HepG2 (cell line): ENCODE measurements around the gene PCED1B. TPM values are rescaled to one million over a fixed set of nuclear protein-coding genes. Genes with fewer than 3 reads are reported as not detected.

Experiments
- ATAC-seq: fragments of 200-7000 bp; cut with Tn5 transposase; 3 replicates; pipeline ENCODE4 v1.9.1; 2020; ENCODE audit warnings: mild to moderate bottlenecking, moderate library complexity
- BruUV-seq: library from RNA; stranded (reverse); fragments of 400-500 nt; replicated peaks from 2 replicates; lab custom pipeline; 2021; lab: Mats Ljungman, UMichigan
- CTCF ChIA-PET: fragments of 300-600 bp; formaldehyde crosslinking; extraction: SDS; loops from one replicate; lab custom pipeline; 2021; ENCODE audit warnings: low total read pairs, inconsistent platforms, low intra/inter-chr PET ratio; lab: Yijun Ruan, JAX
- POLR2A ChIA-PET: fragments of 350-600 bp; sonication (Branson Sonifier 250); formaldehyde crosslinking; loops from one replicate; lab custom pipeline; 2020; ENCODE audit warnings: antibody characterized with exemption, inconsistent platforms; lab: Yijun Ruan, JAX
- DNase-seq: peaks from one replicate; pipeline ENCODE4 v3.0.0-alpha.2; 2015; ENCODE audit warnings: low spot score
- FAIRE-seq: peaks from 3 replicates; lab custom pipeline; 2011; peaks lifted over from hg19 to GRCh38; lab: Jason Lieb, UNC
- H2AFZ ChIP-seq: one replicate; pipeline ENCODE4 v1.6.1; 2011; ENCODE audit warnings: low read length, inconsistent platforms
- H3K27ac ChIP-seq: fragments of 300-600 bp; 3 replicates; pipeline ENCODE4 v1.8.0; 2011; ENCODE audit warnings: mixed run types, mild to moderate bottlenecking, mixed read lengths, low read length, inconsistent platforms; ENCODE audit not compliant: insufficient read depth; ENCODE audit errors: extremely low read length
- H3K27me3 ChIP-seq, 2 experiments: fragments of 200-600 bp in 1 of 2; 2 replicates in 1 of 2; 3 replicates in 1 of 2; pipeline versions ENCODE4 v1.6.0 to v1.8.0; 2011; ENCODE audit warnings: low read length in 2 of 2, mild to moderate bottlenecking in 2 of 2, moderate library complexity in 2 of 2, inconsistent platforms in 1 of 2; ENCODE audit not compliant: insufficient read depth in 2 of 2, control insufficient read depth in 1 of 2
- H3K36me3 ChIP-seq, 2 experiments: fragments of 200-600 bp in 1 of 2; replicated peaks in 1 of 2; 2 replicates in 1 of 2; 3 replicates in 1 of 2; pipeline versions ENCODE4 v1.5.1 to v1.8.0; 2011; ENCODE audit warnings: low read length in 2 of 2, inconsistent platforms in 1 of 2; ENCODE audit not compliant: insufficient read depth in 2 of 2, control insufficient read depth in 1 of 2
- H3K4me1 ChIP-seq: 2 replicates; pipeline ENCODE4 v1.5.1; 2012; ENCODE audit warnings: low read length, inconsistent platforms; ENCODE audit not compliant: insufficient read depth
- H3K4me2 ChIP-seq: 2 replicates; pipeline ENCODE4 v1.6.0; 2011; ENCODE audit warnings: low read depth, low read length, inconsistent platforms
- H3K4me3 ChIP-seq, 3 experiments: fragments of 200-600 bp in 1 of 3; sonication (generic), shearing (Covaris generic) in 1 of 3; replicated peaks in 1 of 3; 2 replicates each; pipeline ENCODE4 v1.5.1; 2011 to 2016; ENCODE audit warnings: low read length in 3 of 3, inconsistent platforms in 2 of 3, low read depth in 2 of 3, mild to moderate bottlenecking in 2 of 3, control low read depth in 1 of 3, mixed read lengths in 1 of 3; ENCODE audit not compliant: insufficient read depth in 1 of 3
- H3K79me2 ChIP-seq: one replicate; pipeline ENCODE4 v1.6.1; 2011; ENCODE audit warnings: low read length, inconsistent platforms; ENCODE audit not compliant: insufficient read depth
- H3K9ac ChIP-seq: 2 replicates; pipeline ENCODE4 v1.6.0; 2011; ENCODE audit warnings: mild to moderate bottlenecking, low read depth, low read length, inconsistent platforms; ENCODE audit not compliant: insufficient read depth
- H3K9me3 ChIP-seq: 2 replicates; pipeline ENCODE4 v1.5.1; 2012; ENCODE audit warnings: mild to moderate bottlenecking, low read length
- H4K20me1 ChIP-seq: 2 replicates; pipeline ENCODE4 v1.6.0; 2011; ENCODE audit warnings: inconsistent platforms, mild to moderate bottlenecking, low read length, moderate library complexity; ENCODE audit not compliant: insufficient read depth
- CHD2 ChIP-seq: IDR thresholded peaks from 2 replicates; pipeline ENCODE4 v1.6.1; 2011; ENCODE audit warnings: low read depth, low read length, improper control_type of control experiment
- CTCF ChIP-seq: sonication (generic); formaldehyde crosslinking; IDR thresholded peaks from 2 replicates; pipeline ENCODE4 v1.5.0; 2020; ENCODE audit warnings: mild to moderate bottlenecking, missing genetic modification reagents, moderate library complexity
- GPBP1L1 ChIP-seq: sonication (generic); formaldehyde crosslinking; IDR thresholded peaks from 2 replicates; pipeline ENCODE4 v1.5.0; 2020; ENCODE audit warnings: mild to moderate bottlenecking, missing genetic modification reagents
- GPN1 ChIP-seq: sonication (generic); formaldehyde crosslinking; IDR thresholded peaks from 2 replicates; pipeline ENCODE4 v1.5.1; 2020; ENCODE audit warnings: missing genetic modification reagents, borderline replicate concordance
- HNRNPLL ChIP-seq: fragments of 200-400 bp; formaldehyde crosslinking; IDR thresholded peaks from 2 replicates; pipeline ENCODE4 v1.6.1; 2017; ENCODE audit warnings: mild to moderate bottlenecking, low read depth, low read length; ENCODE audit not compliant: poor library complexity, severe bottlenecking
- KDM6A ChIP-seq: IDR thresholded peaks from 2 replicates; pipeline ENCODE4 v1.6.1; 2016; ENCODE audit warnings: low read depth
- MAFG ChIP-seq: sonication (generic); formaldehyde crosslinking; IDR thresholded peaks from 2 replicates; pipeline ENCODE4 v1.5.1; 2020; ENCODE audit warnings: mild to moderate bottlenecking, missing genetic modification reagents
- MAFK ChIP-seq, 2 experiments: IDR thresholded peaks in 1 of 2; conservative IDR thresholded peaks in 1 of 2; 2 replicates each; pipeline ENCODE4 v1.6.1; 2011; ENCODE audit warnings: improper control_type of control experiment in 2 of 2, low read length in 2 of 2
- MLLT10 ChIP-seq: sonication (generic); formaldehyde crosslinking; IDR thresholded peaks from 2 replicates; pipeline ENCODE4 v1.4.0; 2020; ENCODE audit warnings: missing genetic modification reagents
- SP4 ChIP-seq: sonication (generic); formaldehyde crosslinking; IDR thresholded peaks from 2 replicates; pipeline ENCODE4 v1.8.1; 2023; ENCODE audit warnings: mild to moderate bottlenecking, missing genetic modification reagents
- ZFP90 ChIP-seq: sonication (generic); formaldehyde crosslinking; IDR thresholded peaks from 2 replicates; pipeline ENCODE4 v1.8.0; 2022; ENCODE audit warnings: missing genetic modification reagents, mild to moderate bottlenecking, inconsistent platforms, borderline replicate concordance
- ZNF225 ChIP-seq: sonication (generic); formaldehyde crosslinking; IDR thresholded peaks from 2 replicates; pipeline ENCODE4 v1.4.0; 2020; ENCODE audit warnings: mild to moderate bottlenecking, missing genetic modification reagents
- ZNF468 ChIP-seq: sonication (generic); formaldehyde crosslinking; IDR thresholded peaks from 2 replicates; pipeline ENCODE4 v1.8.0; 2022; ENCODE audit warnings: mild to moderate bottlenecking, moderate library complexity, missing genetic modification reagents
- ZNF615 ChIP-seq: sonication (generic); formaldehyde crosslinking; IDR thresholded peaks from 2 replicates; pipeline ENCODE4 v1.5.0; 2020; ENCODE audit warnings: mild to moderate bottlenecking, missing genetic modification reagents, borderline replicate concordance
- ZNF746 ChIP-seq: sonication (generic); formaldehyde crosslinking; IDR thresholded peaks from 2 replicates; pipeline ENCODE4 v1.8.0; 2022; ENCODE audit warnings: mild to moderate bottlenecking, missing genetic modification reagents
- WGBS: methylation state at CpG from one replicate; pipeline ENCODE4 v1.1.6; 2017; ENCODE audit warnings: low lambda C conversion rate; 5-methylcytosine and 5-hydroxymethylcytosine counted together
- in situ Hi-C: cut with HindIII; loops from 2 replicates; pipeline ENCODE4 v1.10.0; 2017; ENCODE audit warnings: low pct_unique_long_range_greater_than_20kb; ENCODE audit not compliant: extremely low pct_ligation_motif_present
- intact Hi-C: fragments of 100-400 bp; cut with micrococcal nuclease; formaldehyde crosslinking; loops from one replicate; pipeline ENCODE4 v1.10.0; 2022; ENCODE audit not compliant: unreplicated experiment
- polyA plus RNA-seq, 8 experiments: library from polyadenylated mRNA; depleted of rRNA in 3 of 8; stranded (reverse) in 7 of 8; unstranded in 1 of 8; fragments of >200 nt; fragmentation: Illumina TruSeq in 4 of 8; extraction: Trizol in 4 of 8; gene quantifications; 2 replicates each; pipeline versions ENCODE4 v1.2.1 to v1.2.3, GENCODE V29; 2011 to 2016; ENCODE audit warnings: low read depth in 4 of 8, missing spikeins in 1 of 8, mixed read lengths in 1 of 8; ENCODE audit not compliant: insufficient read depth in 1 of 8
- total RNA-seq, 5 experiments: library from RNA; depleted of rRNA; stranded (reverse); fragments of >200 nt; fragmentation: Illumina TruSeq; extraction: Trizol; gene quantifications; 2 replicates each; pipeline ENCODE4 v1.2.3, GENCODE V29; 2016; ENCODE audit warnings: low read depth in 1 of 5

PCED1B gene
- total and polyA plus RNA-seq, 2 of the 13 experiments (the other 11 are each of a cell fraction or from before 2014, with no cell fraction given) = 0.11 to 0.37 TPM

- ATAC-seq (no peak), DNase-seq (no peak)
These were observed 9.1 kb upstream of the PCED1B start for GRCh38 chr12:47070310-47070709.

GRCh38 chr12:47071241-47071852 is 8.1 kb upstream of the PCED1B start:
- Histone ChIP-seq H3K4me2 (no peak overlapping the region), H2AFZ (no peak overlapping the region), H3K27me3 (no peaks in the 10 kb centered on the region), H4K20me1 (no peaks in the 10 kb centered on the region), H3K9me3 (no peaks in the 10 kb centered on the region), H3K79me2 (no peaks in the 10 kb centered on the region), H3K4me3 (no peak overlapping the region), H3K27ac (no peak overlapping the region), H3K36me3 (no peaks in the 10 kb centered on the region), H3K4me1 (no peaks in the 10 kb centered on the region), H3K9ac (no peak overlapping the region)
- ChIA-PET POLR2A (no interaction called here), CTCF (no interaction called here)
- BruUV-seq = no TSS peak
- 19% methylated on average over 5 of the region's 5 CpGs for WGBS
- ATAC-seq (no peak; the same call in 2 of the 3 replicates), DNase-seq (peak; percentile 6), FAIRE-seq (no peak)
- intact Hi-C loops (no loop called here), in situ Hi-C loops (no loop called here)
- TF ChIP-seq MLLT10 (no peak), GPN1 (CRISPR knock-in tag) (no peak), MAFG (CRISPR knock-in tag) (no peak), CTCF (CRISPR knock-in tag) (peak; percentile 50), GPBP1L1 (no peak), ZNF746 (CRISPR knock-in tag) (no peak)

More at GRCh38 chr12:47070310-47070709, 9.1 kb upstream of the PCED1B start:
- no peak for TF ChIP-seq KDM6A (CRISPR knock-in tag)
- TF ChIP-seq MAFK (conservative IDR thresholded peaks at IDR 0.05 in 1 of 2, IDR thresholded peaks at IDR 0.05 in 1 of 2; ENCODE audit: low read length in 2 of 2) = no peak
- TF ChIP-seq SP4 (CRISPR knock-in tag) = no peak
- TF ChIP-seq ZFP90 (CRISPR knock-in tag) = no peak
- TF ChIP-seq HNRNPLL = no peak
- no peak for TF ChIP-seq ZNF615
- no peak for TF ChIP-seq ZNF468 (CRISPR knock-in tag)
- no peak for TF ChIP-seq ZNF225 (CRISPR knock-in tag)
- no peak for TF ChIP-seq GPN1 (CRISPR knock-in tag)
- TF ChIP-seq CHD2 = no peak
- 9% methylated on average over 1 of the region's 1 CpG for WGBS
- Histone ChIP-seq H2AFZ (no peak overlapping the region), H3K4me1 (no peaks in the 10 kb centered on the region), H4K20me1 (no peaks in the 10 kb centered on the region), H3K9me3 (no peaks in the 10 kb centered on the region), H3K27ac (no peak overlapping the region), H3K36me3 (no peaks in the 10 kb centered on the region), H3K79me2 (no peaks in the 10 kb centered on the region), H3K4me3 (no peak overlapping the region), H3K4me2 (no peak overlapping the region), H3K9ac (no peak overlapping the region), H3K27me3 (no peaks in the 10 kb centered on the region)
- in situ Hi-C loops = no loop called here
- FAIRE-seq = no peak
- BruUV-seq = no TSS peak
- ChIA-PET CTCF (no interaction called here), POLR2A (no interaction called here)
- intact Hi-C loops = no loop called here
